Dermis blood vessel endothelial cell (primary cell): ENCODE data around the gene ZNHIT6. TPM values are rescaled to one million over a fixed set of nuclear protein-coding genes. Genes with fewer than 3 reads are reported as not detected.
"Not testable (repeated sequence)": the region's sequence is repeated elsewhere in the genome, so short reads cannot be mapped to it uniquely, and the experiment has no call there.

Experiments used
- DNase-seq: peaks from one replicate; pipeline ENCODE4 v3.0.0; 2010
- total RNA-seq: library from RNA; depleted of rRNA; stranded (reverse); fragments of >200 nt; gene quantifications from 2 replicates; pipeline ENCODE4 v1.2.3, GENCODE V29; 2014

ZNHIT6 gene
- total RNA-seq, 1 donor from 2014 or later: 12.3 TPM

GRCh38 chr1:85665932-85666331 is 42.3 kb downstream of the ZNHIT6 start:
- no peak for DNase-seq

- DNase-seq: no peak
Observed at GRCh38 chr1:85663382-85663781, 44.9 kb downstream of the ZNHIT6 start.

- DNase-seq: peak; percentile 15
Observed at GRCh38 chr1:85661767-85662166, 46.5 kb downstream of the ZNHIT6 start.

GRCh38 chr1:85660541-85660940 is 47.7 kb downstream of the ZNHIT6 start:
- no peak for DNase-seq

GRCh38 chr1:85659174-85659573 is 49.1 kb downstream of the ZNHIT6 start:
- no peak for DNase-seq

GRCh38 chr1:85656948-85657347 is 51.3 kb downstream of the ZNHIT6 start:
- no peak for DNase-seq

GRCh38 chr1:85656256-85656655 is 52.0 kb downstream of the ZNHIT6 start:
- DNase-seq: no peak

- no peak for DNase-seq
Observed at GRCh38 chr1:85655315-85655714, 52.9 kb downstream of the ZNHIT6 start.

GRCh38 chr1:85654066-85654782 is 54.0 kb downstream of the ZNHIT6 start:
- DNase-seq: peak; percentile 40

- no peak for DNase-seq
Observed at GRCh38 chr1:85652327-85652726, 55.9 kb downstream of the ZNHIT6 start.

GRCh38 chr1:85650645-85651044 is 57.6 kb downstream of the ZNHIT6 start:
- no peak for DNase-seq

- DNase-seq: no peak
Observed at GRCh38 chr1:85649591-85649990, 58.6 kb downstream of the ZNHIT6 start.

- not testable (repeated sequence) for DNase-seq
Observed at GRCh38 chr1:85641598-85642556, 66.4 kb downstream of the ZNHIT6 start.

- not testable (repeated sequence) for DNase-seq
Observed at GRCh38 chr1:85639920-85640319, 68.3 kb downstream of the ZNHIT6 start.

GRCh38 chr1:85638412-85638811 is 69.8 kb downstream of the ZNHIT6 start:
- no peak for DNase-seq

- DNase-seq: peak; percentile 18
Observed at GRCh38 chr1:85630493-85630892, 77.7 kb downstream of the ZNHIT6 start.

- peak; percentile 27 for DNase-seq
Observed at GRCh38 chr1:85629532-85629920, 78.7 kb downstream of the ZNHIT6 start.

GRCh38 chr1:85628791-85629531 is 79.3 kb downstream of the ZNHIT6 start:
- DNase-seq: peak; percentile 72

- no peak for DNase-seq
Observed at GRCh38 chr1:85626818-85627217, 81.4 kb downstream of the ZNHIT6 start.

- no peak for DNase-seq
Observed at GRCh38 chr1:85624361-85624760, 83.9 kb downstream of the ZNHIT6 start.

GRCh38 chr1:85623061-85623471 is 85.2 kb downstream of the ZNHIT6 start:
- peak; percentile 25 for DNase-seq

- no peak for DNase-seq
Observed at GRCh38 chr1:85621430-85621829, 86.8 kb downstream of the ZNHIT6 start.

GRCh38 chr1:85617633-85618100 is 90.6 kb downstream of the ZNHIT6 start:
- no peak for DNase-seq
